Common myeloid progenitor, CD34-positive (primary cell): ENCODE results near the gene DCTN2.

Source experiments
- CTCF ChIA-PET: fragments of 350-600 bp; sonication (Branson Sonifier 250); formaldehyde crosslinking; loops from one replicate; lab custom pipeline; 2021; ENCODE audit warnings: antibody characterized with exemption; lab: Charles Lee
- POLR2A ChIA-PET: fragments of 350-600 bp; sonication (Branson Sonifier 250); formaldehyde crosslinking; loops from one replicate; lab custom pipeline; 2021; ENCODE audit warnings: antibody characterized with exemption; lab: Charles Lee
- DNase-seq, 3 donors: peaks; one replicate each; pipeline versions ENCODE4 v3.0.0 to v3.0.0-alpha.2; 2013
- H3K27ac ChIP-seq, 2 experiments: 1 replicate in 1 of 2; 2 replicates in 1 of 2; pipeline ENCODE4 v1.7.0; 2013; ENCODE audit warnings: inconsistent platforms in 2 of 2, low read length in 2 of 2, mild to moderate bottlenecking in 2 of 2, low read depth in 1 of 2, moderate library complexity in 1 of 2; ENCODE audit not compliant: severe bottlenecking in 2 of 2, insufficient read depth in 1 of 2, poor library complexity in 1 of 2
- H3K27me3 ChIP-seq, 5 experiments: replicated peaks in 2 of 5; 1 replicate in 3 of 5; 2 replicates in 2 of 5; pipeline versions ENCODE4 v1.6.1 to v1.7.0; 2013; ENCODE audit warnings: low read length in 4 of 5, mild to moderate bottlenecking in 2 of 5, moderate library complexity in 2 of 5, inconsistent platforms in 1 of 5; ENCODE audit not compliant: insufficient read depth in 5 of 5, control insufficient read depth in 4 of 5
- H3K36me3 ChIP-seq, 4 experiments: 1 replicate in 2 of 4; 2 replicates in 2 of 4; pipeline versions ENCODE4 v1.6.1 to v1.7.0; 2013; ENCODE audit warnings: low read length in 3 of 4, control low read depth in 1 of 4, mild to moderate bottlenecking in 1 of 4; ENCODE audit not compliant: control insufficient read depth in 4 of 4, insufficient read depth in 4 of 4
- H3K4me1 ChIP-seq, 4 experiments: 1 replicate in 3 of 4; 2 replicates in 1 of 4; pipeline versions ENCODE4 v1.6.1 to v1.7.1; 2013; ENCODE audit warnings: low read length in 3 of 4, mild to moderate bottlenecking in 3 of 4, control low read depth in 1 of 4, inconsistent platforms in 1 of 4, moderate library complexity in 1 of 4; ENCODE audit not compliant: control insufficient read depth in 4 of 4, insufficient read depth in 4 of 4; ENCODE audit errors: control extremely low read depth in 1 of 4
- H3K4me3 ChIP-seq, 7 experiments: 1 replicate in 4 of 7; 2 replicates in 3 of 7; pipeline versions ENCODE4 v1.5.1 to v1.7.0; 2013; ENCODE audit warnings: mild to moderate bottlenecking in 7 of 7, low read length in 6 of 7, moderate library complexity in 6 of 7, inconsistent platforms in 2 of 7, low read depth in 2 of 7, control low read depth in 1 of 7; ENCODE audit not compliant: insufficient read depth in 4 of 7, control insufficient read depth in 1 of 7; ENCODE audit errors: extremely low read depth in 1 of 7
- H3K9me3 ChIP-seq, 5 experiments: 1 replicate in 4 of 5; 2 replicates in 1 of 5; pipeline versions ENCODE4 v1.6.1 to v1.7.1; 2013; ENCODE audit warnings: low read length in 4 of 5, mild to moderate bottlenecking in 2 of 5, inconsistent platforms in 1 of 5, low read depth in 1 of 5, moderate library complexity in 1 of 5; ENCODE audit not compliant: control insufficient read depth in 4 of 5, insufficient read depth in 2 of 5; ENCODE audit errors: control extremely low read depth in 1 of 5
- WGBS: methylation state at CpG from one replicate; pipeline ENCODE4 v1.1.5; 2013; ENCODE audit not compliant: insufficient coverage; 5-methylcytosine and 5-hydroxymethylcytosine counted together

DCTN2 gene

GRCh38 chr12:57525615-57526383 is 21.2 kb downstream of the DCTN2 start:
- no peak overlapping the region for H3K4me3 ChIP-seq
- 97% methylated on average over 11 of the region's 16 CpGs for WGBS
- H3K4me1 ChIP-seq: peaks cover 14 to 36% (median 34%) of the 10 kb centered on the region in 4 experiments
- DNase-seq: no peak
- H3K9me3 ChIP-seq: no peaks in the 10 kb centered on the region
- ChIA-PET POLR2A (no interaction called here), CTCF (interaction anchor here (0.6 to 3.1 kb wide), 7 partner anchors 10 to 906 kb away, joined by 3 to 24 read pairs (median 5); partner anchors contain the start of gene DCTN2)
- H3K27ac ChIP-seq: peak overlapping the region in 1 of 2 experiments; percentile 43
- peaks cover 19 to 65% (median 52%) of the 10 kb centered on the region in 4 experiments for H3K36me3 ChIP-seq
- no peaks in the 10 kb centered on the region for H3K27me3 ChIP-seq

- ChIA-PET POLR2A (no interaction called here), CTCF (interaction anchor here (0.6 to 3.1 kb wide), 6 partner anchors 9 to 97 kb away, joined by 3 to 24 read pairs (median 9); partner anchors contain the start of gene DCTN2)
- Histone ChIP-seq H3K27me3 (no peaks in the 10 kb centered on the region), H3K36me3 (peaks cover 12 to 57% (median 47%) of the 10 kb centered on the region in 4 experiments), H3K9me3 (no peaks in the 10 kb centered on the region), H3K4me3 (peak overlapping the region in 1 of 7 experiments; percentile 85), H3K27ac (peak overlapping the region in 1 of 2 experiments; percentile 43), H3K4me1 (peaks cover 14 to 36% (median 35%) of the 10 kb centered on the region in 4 experiments)
- DNase-seq: no peak
- WGBS: 90% methylated on average over 5 of the region's 11 CpGs
These were observed 22.0 kb downstream of the DCTN2 start for GRCh38 chr12:57524814-57525614.

GRCh38 chr12:57523706-57524614 is 23.0 kb downstream of the DCTN2 start:
- POLR2A ChIA-PET: interaction anchor here (1.0 to 2.0 kb wide), 4 partner anchors 10 to 22 kb away, joined by 3 to 9 read pairs (median 6); partner anchors contain the start of gene DCTN2
- Histone ChIP-seq H3K4me1 (peaks cover 14 to 47% (median 43%) of the 10 kb centered on the region in 4 experiments), H3K36me3 (peaks cover 10 to 49% (median 39%) of the 10 kb centered on the region in 4 experiments), H3K9me3 (no peaks in the 10 kb centered on the region), H3K27me3 (no peaks in the 10 kb centered on the region), H3K27ac (peak overlapping the region; percentile 86 to 91), H3K4me3 (peak overlapping the region; percentile 63 to 92 (median 84))
- no peak for DNase-seq
- 88% methylated on average over 11 of the region's 14 CpGs for WGBS
- CTCF ChIA-PET: interaction anchor here (0.6 to 3.1 kb wide), 8 partner anchors 10 to 98 kb away, joined by 3 to 24 read pairs (median 6); partner anchors contain the start of gene DCTN2

GRCh38 chr12:57522887-57523705 is 23.9 kb downstream of the DCTN2 start:
- ChIA-PET CTCF (interaction anchor here (0.7 to 3.1 kb wide), 6 partner anchors 11 to 24 kb away, joined by 3 to 24 read pairs (median 9); partner anchors contain the start of gene DCTN2), POLR2A (interaction anchor here (0.8 to 2.0 kb wide), 5 partner anchors 9 to 23 kb away, joined by 3 to 9 read pairs (median 3); partner anchors contain the start of gene DCTN2)
- Histone ChIP-seq H3K4me1 (peaks cover 14 to 53% (median 51%) of the 10 kb centered on the region in 4 experiments), H3K27me3 (no peaks in the 10 kb centered on the region), H3K27ac (peak overlapping the region; percentile 86 to 91), H3K9me3 (no peaks in the 10 kb centered on the region), H3K36me3 (peaks cover 8 to 45% (median 34%) of the 10 kb centered on the region in 4 experiments), H3K4me3 (peak overlapping the region; percentile 63 to 92 (median 84))
- 3% methylated on average over 7 of the region's 38 CpGs for WGBS
- peak; percentile 86 to 93 (median 92) for DNase-seq

- peak within 1 kb of the TSS; percentile 88 to 94 for H3K27ac ChIP-seq
- WGBS: under 1% methylated on average over 22 of the region's 57 CpGs
- ChIA-PET POLR2A (interaction anchor here (0.8 to 2.0 kb wide), 5 partner anchors 10 to 24 kb away, joined by 3 to 9 read pairs (median 3); partner anchors contain the start of gene DCTN2), CTCF (interaction anchor here (3.1 kb wide), 1 partner anchor 17 kb away, joined by 24 read pairs; no protein-coding TSS in a partner anchor)
- H3K4me3 ChIP-seq: peak within 1 kb of the TSS; percentile 63 to 92 (median 84)
- peaks cover 14 to 54% (median 52%) of the 10 kb centered on the region in 4 experiments for H3K4me1 ChIP-seq
- no peaks in the 10 kb centered on the region for H3K27me3 ChIP-seq
- peak; percentile 90 to 95 (median 95) for DNase-seq
- no peaks in the 10 kb centered on the region for H3K9me3 ChIP-seq
- H3K36me3 ChIP-seq: peaks cover 8 to 43% (median 32%) of the 10 kb centered on the region in 4 experiments
These were observed 24.7 kb downstream of the DCTN2 start, which contains the start of gene MBD6 for GRCh38 chr12:57522011-57522886. Gene MBD6, plus strand, starts transcription at chr12:57522824. Its CDS starts 1,480 bp downstream, at chr12:57524304.
